BLaER1 treated with 17β-estradiol and CSF1 and Interleukin-3, amounts not matched to agents 10 nM and 100 nM (cell line): ENCODE data around the gene ITFG2.

Source experiments
- H3K27ac ChIP-seq, 11 experiments: shearing (Covaris generic); formaldehyde crosslinking; 2 replicates each; pipeline ENCODE4 v1.8.1; 2022
- H3K27me3 ChIP-seq, 11 experiments: shearing (Covaris generic); formaldehyde crosslinking; 2 replicates each; pipeline ENCODE4 v1.8.1; 2022
- H3K36me3 ChIP-seq, 11 experiments: shearing (Covaris generic); formaldehyde crosslinking; 2 replicates each; pipeline ENCODE4 v1.8.1; 2022
- H3K4me1 ChIP-seq, 10 experiments: shearing (Covaris generic); formaldehyde crosslinking; 2 replicates each; pipeline ENCODE4 v1.8.1; 2022
- H3K4me2 ChIP-seq, 11 experiments: shearing (Covaris generic); formaldehyde crosslinking; 2 replicates each; pipeline ENCODE4 v1.8.1; 2022
- H3K4me3 ChIP-seq, 10 experiments: shearing (Covaris generic); formaldehyde crosslinking; 2 replicates each; pipeline ENCODE4 v1.8.1; 2022
- H3K9ac ChIP-seq, 11 experiments: shearing (Covaris generic); formaldehyde crosslinking; 2 replicates each; pipeline ENCODE4 v1.8.1; 2022
- H3K9me3 ChIP-seq, 11 experiments: shearing (Covaris generic); formaldehyde crosslinking; replicated peaks in 1 of 11; 2 replicates each; pipeline ENCODE4 v1.8.1; 2022
- H4K20me1 ChIP-seq, 11 experiments: shearing (Covaris generic); formaldehyde crosslinking; 2 replicates each; pipeline ENCODE4 v1.8.1; 2022
- Cebpa-rat ChIP-seq, 11 experiments: shearing (Covaris generic); IDR thresholded peaks; 2 replicates each; pipeline ENCODE4 v1.8.1; 2022

Gene ITFG2

DNA sequence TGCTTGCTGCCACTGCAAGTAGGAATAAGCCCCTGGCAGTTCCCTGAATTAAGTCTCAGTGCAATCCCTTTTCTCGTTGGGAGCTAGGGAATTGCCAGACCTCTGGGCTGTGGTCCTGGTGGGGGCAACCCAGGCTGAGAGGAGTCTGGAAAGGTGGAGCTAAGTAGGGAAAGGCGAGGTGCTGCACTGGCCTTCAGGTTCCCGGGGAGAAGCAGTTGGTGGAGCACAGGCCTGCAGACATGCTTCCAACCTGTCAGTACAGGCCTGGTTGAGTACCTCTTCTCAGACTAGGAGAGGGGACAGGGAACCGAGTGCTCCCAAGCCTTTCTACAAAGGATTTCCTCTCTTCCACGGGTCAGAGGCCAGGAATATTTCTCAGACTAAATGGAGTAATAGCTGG, 20.9 kb downstream of the ITFG2 start:
- no peak overlapping the region for H3K4me3 ChIP-seq
- no peaks in the 10 kb centered on the region for H3K27me3 ChIP-seq
- TF ChIP-seq Cebpa-rat (IDR thresholded peaks at IDR 0.05): no peak
- H3K27ac ChIP-seq: no peak overlapping the region
- H3K9me3 ChIP-seq: no peaks in the 10 kb centered on the region
- peaks cover 18 to 64% (median 31%) of the 10 kb centered on the region in 11 experiments for H3K36me3 ChIP-seq
- H3K4me1 ChIP-seq: peaks cover 0 to 39% (median 0%) of the 10 kb centered on the region in 10 experiments; a peak in 6 of 20 replicates
- H3K9ac ChIP-seq: no peak overlapping the region
- H3K4me2 ChIP-seq: peak overlapping the region in 3 of 11 experiments; percentile 32 to 64 (median 64); a peak in 5 of 22 replicates
- peaks cover 0 to 24% (median 0%) of the 10 kb centered on the region in 11 experiments; a peak in 4 of 22 replicates for H4K20me1 ChIP-seq

DNA sequence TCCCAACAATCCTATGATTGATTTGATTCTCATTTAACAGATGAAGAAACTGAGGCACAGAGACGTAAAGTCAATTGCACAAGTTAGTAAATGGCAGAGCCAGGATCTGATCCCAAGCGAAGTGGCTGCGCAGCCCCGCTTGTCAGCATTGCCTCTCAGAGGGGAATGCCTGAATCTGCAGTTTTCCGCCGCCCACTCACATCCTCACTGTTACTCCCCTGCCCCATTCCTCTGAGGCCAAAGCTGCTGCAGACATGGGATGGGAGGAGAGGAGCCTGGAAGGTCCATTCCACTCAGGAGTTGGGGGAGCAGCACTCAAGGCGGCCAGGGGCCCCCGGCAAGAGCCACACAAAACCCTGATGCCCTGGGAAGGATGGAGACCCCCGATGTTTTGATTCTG, 21.3 kb downstream of the ITFG2 start:
- H3K4me2 ChIP-seq: peak overlapping the region in 3 of 11 experiments; percentile 64 to 68 (median 64); a peak in 6 of 22 replicates
- no peak overlapping the region for H3K27ac ChIP-seq
- no peaks in the 10 kb centered on the region for H3K27me3 ChIP-seq
- H3K4me3 ChIP-seq: no peak overlapping the region
- no peak for TF ChIP-seq Cebpa-rat (IDR thresholded peaks at IDR 0.05)
- H4K20me1 ChIP-seq: peaks cover 0 to 24% (median 0%) of the 10 kb centered on the region in 11 experiments; a peak in 4 of 22 replicates
- peaks cover 0 to 39% (median 0%) of the 10 kb centered on the region in 10 experiments; a peak in 6 of 20 replicates for H3K4me1 ChIP-seq
- no peak overlapping the region for H3K9ac ChIP-seq
- peaks cover 14 to 64% (median 27%) of the 10 kb centered on the region in 11 experiments for H3K36me3 ChIP-seq
- no peaks in the 10 kb centered on the region for H3K9me3 ChIP-seq

DNA sequence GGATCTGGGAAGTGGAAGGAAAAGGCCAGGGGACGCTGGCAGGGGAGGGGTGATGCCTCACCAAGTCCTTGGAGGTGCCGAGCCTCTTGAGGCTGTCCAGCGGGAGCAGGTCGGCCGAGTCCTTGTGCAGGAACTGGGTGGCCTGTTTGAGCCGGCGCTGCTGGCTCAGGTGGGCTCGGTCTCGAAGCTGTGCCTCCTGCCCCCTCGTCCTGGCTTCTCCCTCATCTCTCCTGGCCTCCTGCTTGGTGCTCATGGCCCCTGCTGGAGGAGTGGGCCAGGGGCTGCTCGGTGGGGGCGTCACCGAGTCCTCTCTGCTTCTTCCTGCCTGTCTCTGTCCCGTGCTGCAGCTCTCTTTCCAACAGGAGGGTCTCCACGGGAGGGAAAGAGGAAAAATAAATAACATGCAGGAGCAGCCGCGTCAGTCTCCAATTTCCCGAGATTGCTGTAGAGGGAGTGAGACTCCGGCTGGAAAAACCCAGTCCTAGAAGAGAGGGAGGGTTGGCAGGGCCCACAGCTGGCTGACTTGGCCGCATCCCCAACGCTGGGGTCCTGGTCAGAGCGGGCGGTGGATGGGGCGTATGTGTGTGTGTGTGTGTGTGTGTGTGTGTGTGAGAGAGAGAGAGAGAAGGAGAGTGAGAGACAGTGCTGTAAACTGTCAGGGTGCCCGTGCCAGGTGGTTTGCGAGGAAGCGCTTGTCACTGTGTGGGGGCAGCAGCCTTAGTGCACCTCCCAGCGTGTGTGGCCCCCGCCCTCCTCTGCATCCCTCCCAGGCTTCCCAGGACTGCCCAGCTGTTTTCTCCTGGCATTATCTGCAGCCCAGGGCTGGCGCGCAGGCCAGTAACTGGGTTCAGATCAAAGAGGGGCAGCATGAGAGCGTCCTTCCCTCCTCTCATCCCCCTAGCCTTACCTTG, 22.4 kb downstream of the ITFG2 start, which contains the start of gene NRIP2:
Gene NRIP2 (minus strand): TSS at position 455 of the 911 bp plus-strand sequence. CDS start 52 bp downstream, at position 403.
- H3K9ac ChIP-seq: no peak within 1 kb of the TSS
- H3K27ac ChIP-seq: no peak within 1 kb of the TSS
- H3K4me3 ChIP-seq: no peak within 1 kb of the TSS
- no peaks in the 10 kb centered on the region for H3K27me3 ChIP-seq
- peaks cover 0 to 39% (median 0%) of the 10 kb centered on the region in 10 experiments; a peak in 6 of 20 replicates for H3K4me1 ChIP-seq
- peak within 1 kb of the TSS in 3 of 11 experiments; percentile 64 to 68 (median 64); a peak in 6 of 22 replicates for H3K4me2 ChIP-seq
- H4K20me1 ChIP-seq: peaks cover 0 to 24% (median 0%) of the 10 kb centered on the region in 11 experiments; a peak in 4 of 22 replicates
- no peaks in the 10 kb centered on the region for H3K9me3 ChIP-seq
- peaks cover 7 to 65% (median 20%) of the 10 kb centered on the region in 11 experiments; a peak in 18 of 22 replicates for H3K36me3 ChIP-seq
- TF ChIP-seq Cebpa-rat (IDR thresholded peaks at IDR 0.05): no peak

DNA sequence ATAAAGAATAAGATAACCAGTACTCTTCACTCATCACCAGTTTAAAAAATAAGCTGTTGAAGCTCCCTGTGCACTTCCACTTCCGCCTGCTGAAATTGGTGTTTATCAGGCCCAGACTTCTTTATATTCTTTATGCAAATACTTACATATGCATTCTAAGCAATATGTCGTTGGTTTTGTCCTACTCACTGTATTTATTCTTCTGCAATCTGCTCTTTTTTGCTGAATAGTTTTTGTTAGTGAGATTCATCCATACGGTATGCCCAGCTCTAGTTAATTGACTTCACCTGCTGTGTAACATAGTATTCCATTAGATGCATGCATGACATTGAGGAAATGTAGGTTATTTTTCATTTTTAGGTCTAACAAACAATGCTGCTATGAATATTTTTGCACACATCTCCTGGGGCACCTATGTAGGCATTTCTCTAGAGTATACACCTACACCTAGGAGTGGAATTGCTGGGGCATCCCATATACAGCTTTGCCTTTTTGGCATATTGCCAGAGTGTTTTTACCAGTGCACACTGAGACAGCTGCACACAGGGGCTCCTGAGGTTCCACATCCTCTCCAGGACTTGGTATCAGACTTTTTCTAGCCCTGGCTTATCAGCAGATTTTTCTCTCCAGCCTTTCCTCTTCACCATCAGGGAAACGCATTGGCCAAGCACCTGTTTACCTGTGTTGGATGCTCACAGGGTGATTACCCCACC, 23.4 kb downstream of the ITFG2 start:
- Histone ChIP-seq H3K4me3 (no peak overlapping the region), H3K36me3 (peaks cover 2 to 58% (median 13%) of the 10 kb centered on the region in 11 experiments; a peak in 16 of 22 replicates), H3K27me3 (no peaks in the 10 kb centered on the region), H3K4me1 (peaks cover 0 to 39% (median 0%) of the 10 kb centered on the region in 10 experiments; a peak in 6 of 20 replicates), H3K9ac (no peak overlapping the region), H4K20me1 (peaks cover 0 to 24% (median 0%) of the 10 kb centered on the region in 11 experiments; a peak in 4 of 22 replicates), H3K27ac (no peak overlapping the region), H3K4me2 (peak overlapping the region in 2 of 11 experiments; percentile 64 to 68; a peak in 4 of 22 replicates), H3K9me3 (no peaks in the 10 kb centered on the region)
- TF ChIP-seq Cebpa-rat (IDR thresholded peaks at IDR 0.05): no peak

DNA sequence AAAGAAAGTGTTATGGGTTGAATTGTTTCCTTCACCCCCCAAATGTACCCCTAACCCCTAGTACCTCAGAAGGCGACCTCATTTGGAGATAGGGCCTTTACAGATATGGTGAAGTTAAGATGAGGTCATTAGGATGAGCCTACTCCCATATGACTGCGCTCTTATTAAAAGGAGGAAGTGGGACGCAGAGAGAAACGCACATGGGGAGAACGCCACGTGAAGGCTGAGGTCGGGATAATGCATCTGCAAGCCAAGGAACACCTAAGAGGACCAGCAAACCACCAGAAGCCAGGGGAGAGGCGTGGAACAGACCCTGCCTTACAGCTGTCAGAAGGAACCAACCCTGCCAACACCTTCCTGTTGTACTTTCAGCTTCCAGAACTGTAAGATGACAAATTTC, 24.1 kb downstream of the ITFG2 start:
- no peak for TF ChIP-seq Cebpa-rat (IDR thresholded peaks at IDR 0.05)
- peak overlapping the region in 2 of 11 experiments; percentile 64 to 68; a peak in 2 of 22 replicates for H3K4me2 ChIP-seq
- H4K20me1 ChIP-seq: peaks cover 0 to 24% (median 0%) of the 10 kb centered on the region in 11 experiments; a peak in 4 of 22 replicates
- no peak overlapping the region for H3K9ac ChIP-seq
- H3K9me3 ChIP-seq: no peaks in the 10 kb centered on the region
- H3K4me3 ChIP-seq: no peak overlapping the region
- no peaks in the 10 kb centered on the region for H3K27me3 ChIP-seq
- peaks cover 2 to 58% (median 13%) of the 10 kb centered on the region in 11 experiments; a peak in 15 of 22 replicates for H3K36me3 ChIP-seq
- H3K4me1 ChIP-seq: peaks cover 0 to 39% (median 0%) of the 10 kb centered on the region in 10 experiments; a peak in 6 of 20 replicates
- no peak overlapping the region for H3K27ac ChIP-seq

DNA sequence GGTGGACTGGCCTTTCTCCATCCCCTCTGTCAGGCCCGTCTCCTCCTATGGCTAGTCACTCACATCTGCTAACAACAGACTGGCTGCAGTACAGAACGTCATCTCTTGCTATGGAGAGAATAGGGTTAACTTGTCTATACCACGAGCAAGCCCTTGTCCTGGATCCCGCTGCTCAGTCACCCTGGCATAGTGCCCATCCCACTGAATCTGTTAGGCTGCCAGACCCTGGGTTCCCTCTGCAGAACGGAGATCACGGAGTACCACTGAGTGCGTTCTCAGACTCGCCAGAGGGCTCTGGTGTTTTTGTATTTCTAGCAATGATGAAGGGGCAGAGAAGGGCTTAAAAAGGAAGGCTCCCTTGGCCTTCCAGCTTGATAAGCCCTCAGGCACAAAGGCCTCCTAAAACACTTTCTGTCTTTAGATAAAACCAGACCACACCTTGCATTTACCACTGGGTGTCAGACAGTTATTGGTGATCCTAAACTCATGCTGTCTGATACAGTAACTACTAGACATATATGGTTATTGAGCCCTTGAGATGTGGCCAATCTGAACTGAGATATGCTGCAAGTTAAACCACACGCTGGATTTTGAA, 28.7 kb downstream of the ITFG2 start:
- Histone ChIP-seq H3K4me2 (no peak overlapping the region), H4K20me1 (peaks cover 0 to 6% (median 0%) of the 10 kb centered on the region in 11 experiments; a peak in 2 of 22 replicates), H3K4me1 (peaks cover 0 to 7% (median 0%) of the 10 kb centered on the region in 10 experiments; a peak in 5 of 20 replicates)

DNA sequence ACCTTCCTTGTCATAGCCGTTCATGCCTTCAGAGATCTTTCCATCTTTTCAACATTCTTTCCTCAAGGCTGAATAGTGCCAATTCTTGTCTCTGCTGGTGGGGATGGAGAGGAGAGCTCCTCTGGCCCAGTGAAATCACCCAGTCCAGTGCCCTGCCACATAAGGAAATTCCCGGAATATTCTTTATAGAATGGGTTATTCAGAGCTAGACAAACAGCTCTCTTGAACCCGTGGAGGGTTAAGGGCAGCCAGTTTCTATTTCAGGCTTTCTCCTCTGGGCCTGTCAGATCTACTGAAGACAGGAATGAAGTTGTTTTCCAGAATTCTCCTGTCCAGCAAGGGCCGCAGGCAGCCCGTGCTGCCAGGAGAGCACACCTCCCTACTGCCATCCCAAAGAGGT, 30.5 kb downstream of the ITFG2 start:
- Histone ChIP-seq H3K9ac (no peak overlapping the region), H4K20me1 (peaks cover 0 to 9% (median 0%) of the 10 kb centered on the region in 11 experiments; a peak in 2 of 22 replicates), H3K4me2 (no peak overlapping the region), H3K27me3 (no peaks in the 10 kb centered on the region), H3K9me3 (no peaks in the 10 kb centered on the region), H3K27ac (no peak overlapping the region), H3K4me1 (no peaks in the 10 kb centered on the region), H3K4me3 (no peak overlapping the region), H3K36me3 (peaks cover 0 to 51% (median 20%) of the 10 kb centered on the region in 11 experiments; a peak in 15 of 22 replicates)
- no peak for TF ChIP-seq Cebpa-rat (IDR thresholded peaks at IDR 0.05)

More for the DNA sequence above, 28.7 kb downstream of the ITFG2 start:
- no peaks in the 10 kb centered on the region for H3K27me3 ChIP-seq
- H3K27ac ChIP-seq: no peak overlapping the region
- H3K9me3 ChIP-seq: no peaks in the 10 kb centered on the region
- H3K36me3 ChIP-seq: peaks cover 0 to 61% (median 20%) of the 10 kb centered on the region in 11 experiments; a peak in 15 of 22 replicates
- no peak overlapping the region for H3K9ac ChIP-seq
- TF ChIP-seq Cebpa-rat (IDR thresholded peaks at IDR 0.05): no peak
- no peak overlapping the region for H3K4me3 ChIP-seq

DNA sequence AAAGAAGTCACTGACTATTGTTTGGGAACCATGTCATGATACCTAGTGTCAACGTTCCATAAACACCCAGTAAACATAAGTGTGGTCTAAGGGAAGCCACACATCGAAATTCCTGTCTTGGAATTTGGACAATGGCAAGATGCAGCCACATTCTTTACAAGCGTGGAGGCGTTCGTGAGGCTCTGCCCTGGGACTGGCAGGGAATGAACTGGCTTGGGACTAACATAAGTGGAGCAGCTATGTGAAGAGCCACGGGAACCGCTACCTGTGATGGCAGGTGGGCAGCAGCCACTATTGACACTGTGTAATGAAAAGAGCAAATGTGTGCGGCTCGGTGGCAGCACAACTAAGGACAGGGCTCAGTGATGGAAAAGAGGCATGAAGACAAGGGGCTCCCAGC, 32.3 kb downstream of the ITFG2 start:
- H3K27me3 ChIP-seq: no peaks in the 10 kb centered on the region
- peaks cover 0 to 33% (median 18%) of the 10 kb centered on the region in 11 experiments; a peak in 14 of 22 replicates for H3K36me3 ChIP-seq
- H3K4me3 ChIP-seq: no peak overlapping the region
- no peak overlapping the region for H3K27ac ChIP-seq
- no peaks in the 10 kb centered on the region for H3K4me1 ChIP-seq
- no peak for TF ChIP-seq Cebpa-rat (IDR thresholded peaks at IDR 0.05)
- H3K9ac ChIP-seq: no peak overlapping the region
- H3K4me2 ChIP-seq: no peak overlapping the region
- no peaks in the 10 kb centered on the region for H3K9me3 ChIP-seq
- H4K20me1 ChIP-seq: peaks cover 0 to 9% (median 0%) of the 10 kb centered on the region in 11 experiments; a peak in 2 of 22 replicates
